GM23338 (cell line): ENCODE data around the gene CHRNA3. TPM values are rescaled to one million over a fixed set of nuclear protein-coding genes. Genes with fewer than 3 reads are reported as not detected.

ENCODE experiments used
- ATAC-seq: fragments of 200-7000 bp; cut with Tn5 transposase; 3 replicates; pipeline ENCODE4 v1.9.1; 2020
- DNase-seq: peaks from one replicate; pipeline ENCODE4 v3.0.0-alpha.2; 2015; ENCODE audit warnings: low spot score
- H2AFZ ChIP-seq: fragments of 200-600 bp; sonication (generic); 2 replicates; pipeline ENCODE4 v1.8.0; 2016; ENCODE audit warnings: antibody characterized with exemption, mild to moderate bottlenecking, moderate library complexity
- H3F3A ChIP-seq: fragments of 200-600 bp; sonication (generic); replicated peaks from 2 replicates; pipeline ENCODE4 v1.8.0; 2017; ENCODE audit warnings: antibody characterized with exemption, mixed run types, low read depth
- H3K27ac ChIP-seq: fragments of 200-600 bp; sonication (generic); 2 replicates; pipeline ENCODE4 v1.6.1; 2016; ENCODE audit warnings: low read depth
- H3K27me3 ChIP-seq: fragments of 200-600 bp; sonication (generic); 2 replicates; pipeline ENCODE4 v1.8.0; 2016; ENCODE audit warnings: mild to moderate bottlenecking, mixed run types, moderate library complexity; ENCODE audit not compliant: insufficient read depth
- H3K36me3 ChIP-seq: fragments of 200-600 bp; sonication (generic); 2 replicates; pipeline ENCODE4 v1.8.0; 2016; ENCODE audit warnings: mild to moderate bottlenecking; ENCODE audit not compliant: insufficient read depth
- H3K4me1 ChIP-seq: fragments of 200-600 bp; sonication (generic); 2 replicates; pipeline ENCODE4 v1.8.0; 2016; ENCODE audit warnings: mild to moderate bottlenecking, moderate library complexity; ENCODE audit not compliant: insufficient read depth
- H3K4me2 ChIP-seq: fragments of 200-600 bp; sonication (generic); 2 replicates; pipeline ENCODE4 v1.7.1; 2017; ENCODE audit warnings: mixed run types
- H3K4me3 ChIP-seq: fragments of 200-600 bp; sonication (generic); 2 replicates; pipeline ENCODE4 v1.6.1; 2016; ENCODE audit warnings: mixed run types
- H3K79me2 ChIP-seq: fragments of 200-600 bp; sonication (generic); replicated peaks from 2 replicates; pipeline ENCODE4 v1.8.0; 2017; ENCODE audit warnings: mild to moderate bottlenecking; ENCODE audit not compliant: insufficient read depth
- H3K9me2 ChIP-seq: fragments of 200-600 bp; sonication (generic); 2 replicates; pipeline ENCODE4 v1.8.0; 2017; ENCODE audit not compliant: insufficient read depth
- H4K20me1 ChIP-seq: fragments of 200-600 bp; sonication (generic); replicated peaks from 2 replicates; pipeline ENCODE4 v1.8.0; 2017; ENCODE audit warnings: mild to moderate bottlenecking; ENCODE audit not compliant: insufficient read depth
- H3K27ac Mint-ChIP-seq: 2 replicates; pipeline ENCODE4 v1.8.0; 2020; ENCODE audit warnings: inconsistent platforms, mild to moderate bottlenecking, moderate library complexity, mixed read lengths
- H3K27me3 Mint-ChIP-seq: 3 replicates; pipeline ENCODE4 v1.8.0; 2022; ENCODE audit warnings: low read depth, mild to moderate bottlenecking, moderate library complexity, mixed read lengths, inconsistent platforms; ENCODE audit not compliant: insufficient read depth, poor library complexity
- H3K36me3 Mint-ChIP-seq: 3 replicates; pipeline ENCODE4 v1.8.0; 2021; ENCODE audit warnings: low read depth, mild to moderate bottlenecking, inconsistent platforms, moderate library complexity, mixed read lengths
- H3K4me1 Mint-ChIP-seq: 3 replicates; pipeline ENCODE4 v1.8.0; 2020; ENCODE audit warnings: mild to moderate bottlenecking, inconsistent platforms, mixed read lengths
- H3K4me3 Mint-ChIP-seq: 3 replicates; pipeline ENCODE4 v1.8.0; 2021; ENCODE audit warnings: moderate library complexity, mild to moderate bottlenecking, inconsistent platforms, mixed read lengths
- H3K9me3 Mint-ChIP-seq: 3 replicates; pipeline ENCODE4 v1.8.0; 2020; ENCODE audit warnings: moderate library complexity, mild to moderate bottlenecking, inconsistent platforms, mixed read lengths
- CREB1 ChIP-seq: fragments of 250-450 bp; sonication (Bioruptor Pico); IDR thresholded peaks from 2 replicates; pipeline ENCODE4 v1.5.0; 2020; ENCODE audit warnings: low read depth, mild to moderate bottlenecking, moderate library complexity
- EZH2 ChIP-seq: fragments of 200-600 bp; sonication (generic); IDR thresholded peaks from one replicate; pipeline ENCODE4 v1.8.0; 2017; ENCODE audit warnings: antibody characterized with exemption, mild to moderate bottlenecking, low read depth; ENCODE audit not compliant: unreplicated experiment
- EZH2phosphoT487 ChIP-seq: fragments of 200-600 bp; sonication (generic); IDR thresholded peaks from one replicate; pipeline ENCODE4 v1.8.1; 2018; ENCODE audit warnings: antibody characterized with exemption; ENCODE audit not compliant: unreplicated experiment
- JUNB ChIP-seq: IDR thresholded peaks from one replicate; pipeline ENCODE4 v1.6.1; 2016; ENCODE audit warnings: antibody characterized with exemption; ENCODE audit not compliant: unreplicated experiment
- NANOG ChIP-seq: IDR thresholded peaks from 2 replicates; pipeline ENCODE4 v1.6.1; 2016; ENCODE audit warnings: antibody characterized with exemption, borderline replicate concordance
- POLR2AphosphoS5 ChIP-seq: IDR thresholded peaks from 2 replicates; pipeline ENCODE4 v1.6.1; 2016; ENCODE audit warnings: antibody characterized with exemption, low read depth
- STAT1 ChIP-seq: IDR thresholded peaks from one replicate; pipeline ENCODE4 v1.6.1; 2016; ENCODE audit warnings: antibody characterized with exemption; ENCODE audit not compliant: unreplicated experiment
- ZNF114 ChIP-seq: fragments of 250-450 bp; sonication (Bioruptor Pico); IDR thresholded peaks from 2 replicates; pipeline ENCODE4 v1.5.0; 2020; ENCODE audit warnings: mild to moderate bottlenecking, moderate library complexity
- ZNF331 ChIP-seq: fragments of 250-450 bp; sonication (Bioruptor Pico); IDR thresholded peaks from 2 replicates; pipeline ENCODE4 v1.5.0; 2020; ENCODE audit warnings: low read depth, mild to moderate bottlenecking, moderate library complexity
- polyA plus RNA-seq: library from polyadenylated mRNA; unstranded; fragments of >200 nt; fragmentation: Nextera tagmentation; extraction: Ambion mirVana; gene quantifications from 2 replicates; pipeline ENCODE4 v1.2.1, GENCODE V29; 2016
- total RNA-seq: library from RNA; depleted of rRNA; stranded (reverse); fragments of >200 nt; shearing (Covaris generic); gene quantifications from 2 replicates; pipeline ENCODE4 v1.2.3, GENCODE V29; 2014
- TF ChIP-seq, protein P1 (sequence below), 2 experiments: fragments of 200-600 bp in 1 of 2; sonication (generic) in 1 of 2; conservative IDR thresholded peaks; 2 replicates each; pipeline versions ENCODE4 v1.5.1 to v1.6.1; 2016 to 2017; ENCODE audit warnings: antibody characterized with exemption in 2 of 2, low read depth in 2 of 2, mild to moderate bottlenecking in 2 of 2, moderate library complexity in 1 of 2
- TF ChIP-seq, protein P2 (sequence below): IDR thresholded peaks from 2 replicates; pipeline ENCODE4 v1.6.1; 2016; ENCODE audit warnings: antibody characterized with exemption
- TF ChIP-seq, protein P3 (sequence below): IDR thresholded peaks from one replicate; pipeline ENCODE4 v1.6.1; 2018; ENCODE audit warnings: antibody characterized with exemption; ENCODE audit not compliant: unreplicated experiment
- TF ChIP-seq, protein P4 (sequence below): fragments of 250-450 bp; sonication (Bioruptor Pico); IDR thresholded peaks from 2 replicates; pipeline ENCODE4 v1.5.0; 2020; ENCODE audit warnings: mild to moderate bottlenecking, moderate library complexity

Gene CHRNA3
- total and polyA plus RNA-seq, 2 experiments from 2014 or later = 2.9 to 3.5 TPM

DNA sequence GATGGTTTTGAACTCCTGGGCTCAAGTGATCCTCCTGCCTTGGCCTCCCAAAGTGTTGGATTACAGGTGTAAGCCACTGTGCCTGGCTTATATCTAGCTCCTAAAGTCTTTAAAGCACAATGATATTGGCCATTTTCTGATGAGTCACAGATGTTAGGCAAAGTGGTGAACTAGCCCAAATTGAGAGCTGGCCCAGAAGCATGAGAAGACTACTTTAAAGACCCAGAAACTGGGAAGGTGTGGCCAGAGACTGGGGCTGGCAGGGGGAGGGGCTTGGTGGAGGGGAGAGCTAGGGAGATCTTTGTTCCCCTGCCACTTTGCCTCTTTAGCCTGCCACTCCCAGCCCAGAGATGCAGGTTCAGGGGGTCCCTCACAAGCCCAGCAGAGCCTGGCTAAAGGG is 21.6 kb downstream of the CHRNA3 start:
- TF ChIP-seq STAT1 = no peak
- no peak for TF ChIP-seq JUNB
- TF ChIP-seq ZNF331 (CRISPR knock-in tag) = no peak
- TF ChIP-seq, protein P1, sequence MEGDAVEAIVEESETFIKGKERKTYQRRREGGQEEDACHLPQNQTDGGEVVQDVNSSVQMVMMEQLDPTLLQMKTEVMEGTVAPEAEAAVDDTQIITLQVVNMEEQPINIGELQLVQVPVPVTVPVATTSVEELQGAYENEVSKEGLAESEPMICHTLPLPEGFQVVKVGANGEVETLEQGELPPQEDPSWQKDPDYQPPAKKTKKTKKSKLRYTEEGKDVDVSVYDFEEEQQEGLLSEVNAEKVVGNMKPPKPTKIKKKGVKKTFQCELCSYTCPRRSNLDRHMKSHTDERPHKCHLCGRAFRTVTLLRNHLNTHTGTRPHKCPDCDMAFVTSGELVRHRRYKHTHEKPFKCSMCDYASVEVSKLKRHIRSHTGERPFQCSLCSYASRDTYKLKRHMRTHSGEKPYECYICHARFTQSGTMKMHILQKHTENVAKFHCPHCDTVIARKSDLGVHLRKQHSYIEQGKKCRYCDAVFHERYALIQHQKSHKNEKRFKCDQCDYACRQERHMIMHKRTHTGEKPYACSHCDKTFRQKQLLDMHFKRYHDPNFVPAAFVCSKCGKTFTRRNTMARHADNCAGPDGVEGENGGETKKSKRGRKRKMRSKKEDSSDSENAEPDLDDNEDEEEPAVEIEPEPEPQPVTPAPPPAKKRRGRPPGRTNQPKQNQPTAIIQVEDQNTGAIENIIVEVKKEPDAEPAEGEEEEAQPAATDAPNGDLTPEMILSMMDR (conservative IDR thresholded peaks at IDR 0.05; ENCODE audit: low read depth in 2 of 2) = no peak
- TF ChIP-seq NANOG = no peak
- TF ChIP-seq, protein P2, sequence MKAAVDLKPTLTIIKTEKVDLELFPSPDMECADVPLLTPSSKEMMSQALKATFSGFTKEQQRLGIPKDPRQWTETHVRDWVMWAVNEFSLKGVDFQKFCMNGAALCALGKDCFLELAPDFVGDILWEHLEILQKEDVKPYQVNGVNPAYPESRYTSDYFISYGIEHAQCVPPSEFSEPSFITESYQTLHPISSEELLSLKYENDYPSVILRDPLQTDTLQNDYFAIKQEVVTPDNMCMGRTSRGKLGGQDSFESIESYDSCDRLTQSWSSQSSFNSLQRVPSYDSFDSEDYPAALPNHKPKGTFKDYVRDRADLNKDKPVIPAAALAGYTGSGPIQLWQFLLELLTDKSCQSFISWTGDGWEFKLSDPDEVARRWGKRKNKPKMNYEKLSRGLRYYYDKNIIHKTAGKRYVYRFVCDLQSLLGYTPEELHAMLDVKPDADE = no peak
- no peak for TF ChIP-seq EZH2
- TF ChIP-seq, protein P3, sequence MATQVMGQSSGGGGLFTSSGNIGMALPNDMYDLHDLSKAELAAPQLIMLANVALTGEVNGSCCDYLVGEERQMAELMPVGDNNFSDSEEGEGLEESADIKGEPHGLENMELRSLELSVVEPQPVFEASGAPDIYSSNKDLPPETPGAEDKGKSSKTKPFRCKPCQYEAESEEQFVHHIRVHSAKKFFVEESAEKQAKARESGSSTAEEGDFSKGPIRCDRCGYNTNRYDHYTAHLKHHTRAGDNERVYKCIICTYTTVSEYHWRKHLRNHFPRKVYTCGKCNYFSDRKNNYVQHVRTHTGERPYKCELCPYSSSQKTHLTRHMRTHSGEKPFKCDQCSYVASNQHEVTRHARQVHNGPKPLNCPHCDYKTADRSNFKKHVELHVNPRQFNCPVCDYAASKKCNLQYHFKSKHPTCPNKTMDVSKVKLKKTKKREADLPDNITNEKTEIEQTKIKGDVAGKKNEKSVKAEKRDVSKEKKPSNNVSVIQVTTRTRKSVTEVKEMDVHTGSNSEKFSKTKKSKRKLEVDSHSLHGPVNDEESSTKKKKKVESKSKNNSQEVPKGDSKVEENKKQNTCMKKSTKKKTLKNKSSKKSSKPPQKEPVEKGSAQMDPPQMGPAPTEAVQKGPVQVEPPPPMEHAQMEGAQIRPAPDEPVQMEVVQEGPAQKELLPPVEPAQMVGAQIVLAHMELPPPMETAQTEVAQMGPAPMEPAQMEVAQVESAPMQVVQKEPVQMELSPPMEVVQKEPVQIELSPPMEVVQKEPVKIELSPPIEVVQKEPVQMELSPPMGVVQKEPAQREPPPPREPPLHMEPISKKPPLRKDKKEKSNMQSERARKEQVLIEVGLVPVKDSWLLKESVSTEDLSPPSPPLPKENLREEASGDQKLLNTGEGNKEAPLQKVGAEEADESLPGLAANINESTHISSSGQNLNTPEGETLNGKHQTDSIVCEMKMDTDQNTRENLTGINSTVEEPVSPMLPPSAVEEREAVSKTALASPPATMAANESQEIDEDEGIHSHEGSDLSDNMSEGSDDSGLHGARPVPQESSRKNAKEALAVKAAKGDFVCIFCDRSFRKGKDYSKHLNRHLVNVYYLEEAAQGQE = no peak
- TF ChIP-seq POLR2AphosphoS5 = no peak
- TF ChIP-seq EZH2phosphoT487 = no peak
- no peak for TF ChIP-seq CREB1 (CRISPR knock-in tag)
- TF ChIP-seq, protein P4, sequence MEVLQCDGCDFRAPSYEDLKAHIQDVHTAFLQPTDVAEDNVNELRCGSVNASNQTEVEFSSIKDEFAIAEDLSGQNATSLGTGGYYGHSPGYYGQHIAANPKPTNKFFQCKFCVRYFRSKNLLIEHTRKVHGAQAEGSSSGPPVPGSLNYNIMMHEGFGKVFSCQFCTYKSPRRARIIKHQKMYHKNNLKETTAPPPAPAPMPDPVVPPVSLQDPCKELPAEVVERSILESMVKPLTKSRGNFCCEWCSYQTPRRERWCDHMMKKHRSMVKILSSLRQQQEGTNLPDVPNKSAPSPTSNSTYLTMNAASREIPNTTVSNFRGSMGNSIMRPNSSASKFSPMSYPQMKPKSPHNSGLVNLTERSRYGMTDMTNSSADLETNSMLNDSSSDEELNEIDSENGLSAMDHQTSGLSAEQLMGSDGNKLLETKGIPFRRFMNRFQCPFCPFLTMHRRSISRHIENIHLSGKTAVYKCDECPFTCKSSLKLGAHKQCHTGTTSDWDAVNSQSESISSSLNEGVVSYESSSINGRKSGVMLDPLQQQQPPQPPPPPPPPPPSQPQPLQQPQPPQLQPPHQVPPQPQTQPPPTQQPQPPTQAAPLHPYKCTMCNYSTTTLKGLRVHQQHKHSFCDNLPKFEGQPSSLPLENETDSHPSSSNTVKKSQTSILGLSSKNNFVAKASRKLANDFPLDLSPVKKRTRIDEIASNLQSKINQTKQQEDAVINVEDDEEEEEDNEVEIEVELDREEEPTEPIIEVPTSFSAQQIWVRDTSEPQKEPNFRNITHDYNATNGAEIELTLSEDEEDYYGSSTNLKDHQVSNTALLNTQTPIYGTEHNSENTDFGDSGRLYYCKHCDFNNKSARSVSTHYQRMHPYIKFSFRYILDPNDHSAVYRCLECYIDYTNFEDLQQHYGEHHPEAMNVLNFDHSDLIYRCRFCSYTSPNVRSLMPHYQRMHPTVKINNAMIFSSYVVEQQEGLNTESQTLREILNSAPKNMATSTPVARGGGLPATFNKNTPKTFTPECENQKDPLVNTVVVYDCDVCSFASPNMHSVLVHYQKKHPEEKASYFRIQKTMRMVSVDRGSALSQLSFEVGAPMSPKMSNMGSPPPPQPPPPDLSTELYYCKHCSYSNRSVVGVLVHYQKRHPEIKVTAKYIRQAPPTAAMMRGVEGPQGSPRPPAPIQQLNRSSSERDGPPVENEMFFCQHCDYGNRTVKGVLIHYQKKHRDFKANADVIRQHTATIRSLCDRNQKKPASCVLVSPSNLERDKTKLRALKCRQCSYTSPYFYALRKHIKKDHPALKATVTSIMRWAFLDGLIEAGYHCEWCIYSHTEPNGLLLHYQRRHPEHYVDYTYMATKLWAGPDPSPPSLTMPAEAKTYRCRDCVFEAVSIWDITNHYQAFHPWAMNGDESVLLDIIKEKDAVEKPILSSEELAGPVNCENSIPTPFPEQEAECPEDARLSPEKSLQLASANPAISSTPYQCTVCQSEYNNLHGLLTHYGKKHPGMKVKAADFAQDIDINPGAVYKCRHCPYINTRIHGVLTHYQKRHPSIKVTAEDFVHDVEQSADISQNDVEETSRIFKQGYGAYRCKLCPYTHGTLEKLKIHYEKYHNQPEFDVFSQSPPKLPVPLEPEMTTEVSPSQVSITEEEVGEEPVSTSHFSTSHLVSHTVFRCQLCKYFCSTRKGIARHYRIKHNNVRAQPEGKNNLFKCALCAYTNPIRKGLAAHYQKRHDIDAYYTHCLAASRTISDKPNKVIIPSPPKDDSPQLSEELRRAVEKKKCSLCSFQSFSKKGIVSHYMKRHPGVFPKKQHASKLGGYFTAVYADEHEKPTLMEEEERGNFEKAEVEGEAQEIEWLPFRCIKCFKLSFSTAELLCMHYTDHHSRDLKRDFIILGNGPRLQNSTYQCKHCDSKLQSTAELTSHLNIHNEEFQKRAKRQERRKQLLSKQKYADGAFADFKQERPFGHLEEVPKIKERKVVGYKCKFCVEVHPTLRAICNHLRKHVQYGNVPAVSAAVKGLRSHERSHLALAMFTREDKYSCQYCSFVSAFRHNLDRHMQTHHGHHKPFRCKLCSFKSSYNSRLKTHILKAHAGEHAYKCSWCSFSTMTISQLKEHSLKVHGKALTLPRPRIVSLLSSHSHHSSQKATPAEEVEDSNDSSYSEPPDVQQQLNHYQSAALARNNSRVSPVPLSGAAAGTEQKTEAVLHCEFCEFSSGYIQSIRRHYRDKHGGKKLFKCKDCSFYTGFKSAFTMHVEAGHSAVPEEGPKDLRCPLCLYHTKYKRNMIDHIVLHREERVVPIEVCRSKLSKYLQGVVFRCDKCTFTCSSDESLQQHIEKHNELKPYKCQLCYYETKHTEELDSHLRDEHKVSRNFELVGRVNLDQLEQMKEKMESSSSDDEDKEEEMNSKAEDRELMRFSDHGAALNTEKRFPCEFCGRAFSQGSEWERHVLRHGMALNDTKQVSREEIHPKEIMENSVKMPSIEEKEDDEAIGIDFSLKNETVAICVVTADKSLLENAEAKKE (CRISPR knock-in tag) = no peak
- TF ChIP-seq ZNF114 (CRISPR knock-in tag) = no peak
- Mint-ChIP-seq H3K4me1 (no peaks in the 10 kb centered on the region), H3K27me3 (no peaks in the 10 kb centered on the region), H3K4me3 (no peak overlapping the region), H3K9me3 (peaks cover 11% of the 10 kb centered on the region), H3K36me3 (peaks cover 27% of the 10 kb centered on the region), H3K27ac (no peak overlapping the region)
- no peaks in the 10 kb centered on the region for H3K9me2 ChIP-seq
- H3K36me3 ChIP-seq = peaks cover under 1% of the 10 kb centered on the region; the same call in 1 of the 2 replicates
- no peak overlapping the region for H3K27ac ChIP-seq
- no peak overlapping the region for H2AFZ ChIP-seq
- DNase-seq = peak; percentile 22
- H3K4me1 ChIP-seq = no peaks in the 10 kb centered on the region
- H3F3A ChIP-seq = no peaks in the 10 kb centered on the region
- no peaks in the 10 kb centered on the region for H3K79me2 ChIP-seq
- ATAC-seq = peak; percentile 35; the same call in 1 of the 3 replicates
- no peak overlapping the region for H3K4me2 ChIP-seq
- H4K20me1 ChIP-seq = no peaks in the 10 kb centered on the region; the same call in 1 of the 2 replicates
- no peaks in the 10 kb centered on the region for H3K27me3 ChIP-seq
- H3K4me3 ChIP-seq = no peak overlapping the region
